ENCODE measurements around the gene CHRM4.

The CHRM4 gene

GRCh38 chr11:46407635-46408034 lies 16.1 kb upstream of the CHRM4 start:
- peaks cover 41 to 54% of the 10 kb centered on the region in 2 donors for H3K36me3 ChIP-seq (ENCODE audit: control insufficient read depth in 2 of 2, insufficient read depth in 2 of 2, low read length in 2 of 2)
- H3K27me3 ChIP-seq (ENCODE audit: control insufficient read depth in 2 of 2, insufficient read depth in 2 of 2, low read length in 2 of 2): no peaks in the 10 kb centered on the region
- no peaks in the 10 kb centered on the region for H3K9me3 ChIP-seq (ENCODE audit: control insufficient read depth in 2 of 2, low read length in 2 of 2)
- H3K4me3 ChIP-seq (ENCODE audit: low read length in 2 of 2): no peak overlapping the region
- no peaks in the 10 kb centered on the region for H3K4me1 ChIP-seq (ENCODE audit: control insufficient read depth in 2 of 2, insufficient read depth in 2 of 2, low read length in 2 of 2)
- no peak overlapping the region for H3K27ac ChIP-seq (ENCODE audit: low read depth in 2 of 2, low read length in 2 of 2)
- no peak overlapping the region for H3K9ac ChIP-seq (ENCODE audit: low read depth in 1 of 2, low read length in 2 of 2)

- no peak overlapping the region for H3K27ac ChIP-seq (ENCODE audit: low read depth in 2 of 2, low read length in 2 of 2)
- H3K9me3 ChIP-seq (ENCODE audit: control insufficient read depth in 2 of 2, low read length in 2 of 2): no peaks in the 10 kb centered on the region
- no peak overlapping the region for H3K9ac ChIP-seq (ENCODE audit: low read depth in 1 of 2, low read length in 2 of 2)
- H3K4me3 ChIP-seq (ENCODE audit: low read length in 2 of 2): no peak overlapping the region
- H3K36me3 ChIP-seq (ENCODE audit: control insufficient read depth in 2 of 2, insufficient read depth in 2 of 2, low read length in 2 of 2): peaks cover 34 to 57% of the 10 kb centered on the region in 2 donors
- no peaks in the 10 kb centered on the region for H3K27me3 ChIP-seq (ENCODE audit: control insufficient read depth in 2 of 2, insufficient read depth in 2 of 2, low read length in 2 of 2)
- no peaks in the 10 kb centered on the region for H3K4me1 ChIP-seq (ENCODE audit: control insufficient read depth in 2 of 2, insufficient read depth in 2 of 2, low read length in 2 of 2)
Observed at GRCh38 chr11:46404476-46405017, 13.0 kb upstream of the CHRM4 start.

- Histone ChIP-seq H3K27ac (ENCODE audit: low read depth in 2 of 2, low read length in 2 of 2) (no peak overlapping the region), H3K4me3 (ENCODE audit: low read length in 2 of 2) (no peak overlapping the region), H3K4me1 (ENCODE audit: control insufficient read depth in 2 of 2, insufficient read depth in 2 of 2, low read length in 2 of 2) (no peaks in the 10 kb centered on the region), H3K36me3 (ENCODE audit: control insufficient read depth in 2 of 2, insufficient read depth in 2 of 2, low read length in 2 of 2) (peaks cover 25 to 50% of the 10 kb centered on the region in 2 donors), H3K9me3 (ENCODE audit: control insufficient read depth in 2 of 2, low read length in 2 of 2) (no peaks in the 10 kb centered on the region), H3K27me3 (ENCODE audit: control insufficient read depth in 2 of 2, insufficient read depth in 2 of 2, low read length in 2 of 2) (no peaks in the 10 kb centered on the region), H3K9ac (ENCODE audit: low read depth in 1 of 2, low read length in 2 of 2) (no peak overlapping the region)
Observed at GRCh38 chr11:46402957-46403902, 11.7 kb upstream of the CHRM4 start.

GRCh38 chr11:46397526-46397925 lies 6.0 kb upstream of the CHRM4 start:
- Histone ChIP-seq H3K9me3 (ENCODE audit: control insufficient read depth in 2 of 2, low read length in 2 of 2) (no peaks in the 10 kb centered on the region), H3K36me3 (ENCODE audit: control insufficient read depth in 2 of 2, insufficient read depth in 2 of 2, low read length in 2 of 2) (peaks cover 15 to 36% of the 10 kb centered on the region in 2 donors), H3K9ac (ENCODE audit: low read depth in 1 of 2, low read length in 2 of 2) (no peak overlapping the region), H3K4me3 (ENCODE audit: low read length in 2 of 2) (no peak overlapping the region), H3K27me3 (ENCODE audit: control insufficient read depth in 2 of 2, insufficient read depth in 2 of 2, low read length in 2 of 2) (peaks cover 0 to 3% of the 10 kb centered on the region in 2 donors), H3K27ac (ENCODE audit: low read depth in 2 of 2, low read length in 2 of 2) (no peak overlapping the region), H3K4me1 (ENCODE audit: control insufficient read depth in 2 of 2, insufficient read depth in 2 of 2, low read length in 2 of 2) (peaks cover 3 to 7% of the 10 kb centered on the region in 2 donors)

GRCh38 chr11:46393759-46394158 lies 2.2 kb upstream of the CHRM4 start:
- Histone ChIP-seq H3K36me3 (ENCODE audit: control insufficient read depth in 2 of 2, insufficient read depth in 2 of 2, low read length in 2 of 2) (peaks cover 15 to 22% of the 10 kb centered on the region in 2 donors), H3K27me3 (ENCODE audit: control insufficient read depth in 2 of 2, insufficient read depth in 2 of 2, low read length in 2 of 2) (peaks cover 20 to 21% of the 10 kb centered on the region in 2 donors), H3K4me1 (ENCODE audit: control insufficient read depth in 2 of 2, insufficient read depth in 2 of 2, low read length in 2 of 2) (peaks cover 10 to 24% of the 10 kb centered on the region in 2 donors), H3K27ac (ENCODE audit: low read depth in 2 of 2, low read length in 2 of 2) (no peak overlapping the region), H3K9ac (ENCODE audit: low read depth in 1 of 2, low read length in 2 of 2) (no peak overlapping the region), H3K9me3 (ENCODE audit: control insufficient read depth in 2 of 2, low read length in 2 of 2) (no peaks in the 10 kb centered on the region), H3K4me3 (ENCODE audit: low read length in 2 of 2) (no peak overlapping the region)

GRCh38 chr11:46393231-46393616 lies 1.6 kb upstream of the CHRM4 start:
- H3K4me1 ChIP-seq (ENCODE audit: control insufficient read depth in 2 of 2, insufficient read depth in 2 of 2, low read length in 2 of 2): peaks cover 10 to 24% of the 10 kb centered on the region in 2 donors
- H3K36me3 ChIP-seq (ENCODE audit: control insufficient read depth in 2 of 2, insufficient read depth in 2 of 2, low read length in 2 of 2): peaks cover 15 to 22% of the 10 kb centered on the region in 2 donors
- no peak overlapping the region for H3K27ac ChIP-seq (ENCODE audit: low read depth in 2 of 2, low read length in 2 of 2)
- no peak overlapping the region for H3K4me3 ChIP-seq (ENCODE audit: low read length in 2 of 2)
- H3K9ac ChIP-seq (ENCODE audit: low read depth in 1 of 2, low read length in 2 of 2): no peak overlapping the region
- H3K27me3 ChIP-seq (ENCODE audit: control insufficient read depth in 2 of 2, insufficient read depth in 2 of 2, low read length in 2 of 2): peaks cover 25 to 27% of the 10 kb centered on the region in 2 donors
- no peaks in the 10 kb centered on the region for H3K9me3 ChIP-seq (ENCODE audit: control insufficient read depth in 2 of 2, low read length in 2 of 2)

GRCh38 chr11:46392421-46393230 lies 1.1 kb upstream of the CHRM4 start:
- no peak overlapping the region for H3K27ac ChIP-seq (ENCODE audit: low read depth in 2 of 2, low read length in 2 of 2)
- H3K4me1 ChIP-seq (ENCODE audit: control insufficient read depth in 2 of 2, insufficient read depth in 2 of 2, low read length in 2 of 2): peaks cover 10 to 24% of the 10 kb centered on the region in 2 donors
- peaks cover 9 to 16% of the 10 kb centered on the region in 2 donors for H3K36me3 ChIP-seq (ENCODE audit: control insufficient read depth in 2 of 2, insufficient read depth in 2 of 2, low read length in 2 of 2)
- peaks cover 30 to 32% of the 10 kb centered on the region in 2 donors for H3K27me3 ChIP-seq (ENCODE audit: control insufficient read depth in 2 of 2, insufficient read depth in 2 of 2, low read length in 2 of 2)
- H3K9ac ChIP-seq (ENCODE audit: low read depth in 1 of 2, low read length in 2 of 2): no peak overlapping the region
- H3K4me3 ChIP-seq (ENCODE audit: low read length in 2 of 2): peak overlapping the region; percentile 26 to 35
- no peaks in the 10 kb centered on the region for H3K9me3 ChIP-seq (ENCODE audit: control insufficient read depth in 2 of 2, low read length in 2 of 2)

- H3K36me3 ChIP-seq (ENCODE audit: control insufficient read depth in 2 of 2, insufficient read depth in 2 of 2, low read length in 2 of 2): peaks cover 3% of the 10 kb centered on the region in 2 donors
- no peak overlapping the region for H3K9ac ChIP-seq (ENCODE audit: low read depth in 1 of 2, low read length in 2 of 2)
- no peaks in the 10 kb centered on the region for H3K9me3 ChIP-seq (ENCODE audit: control insufficient read depth in 2 of 2, low read length in 2 of 2)
- H3K27me3 ChIP-seq (ENCODE audit: control insufficient read depth in 2 of 2, insufficient read depth in 2 of 2, low read length in 2 of 2): peaks cover 34 to 45% of the 10 kb centered on the region in 2 donors
- peaks cover 10 to 24% of the 10 kb centered on the region in 2 donors for H3K4me1 ChIP-seq (ENCODE audit: control insufficient read depth in 2 of 2, insufficient read depth in 2 of 2, low read length in 2 of 2)
- no peak overlapping the region for H3K27ac ChIP-seq (ENCODE audit: low read depth in 2 of 2, low read length in 2 of 2)
- no peak overlapping the region for H3K4me3 ChIP-seq (ENCODE audit: low read length in 2 of 2)
Observed at GRCh38 chr11:46391186-46391577, 394 bp downstream of the CHRM4 start.

- H3K27ac ChIP-seq (ENCODE audit: low read depth in 2 of 2, low read length in 2 of 2): no peak overlapping the region
- H3K9me3 ChIP-seq (ENCODE audit: control insufficient read depth in 2 of 2, low read length in 2 of 2): no peaks in the 10 kb centered on the region
- H3K4me3 ChIP-seq (ENCODE audit: low read length in 2 of 2): no peak overlapping the region
- no peak overlapping the region for H3K9ac ChIP-seq (ENCODE audit: low read depth in 1 of 2, low read length in 2 of 2)
- peaks cover 34 to 46% of the 10 kb centered on the region in 2 donors for H3K27me3 ChIP-seq (ENCODE audit: control insufficient read depth in 2 of 2, insufficient read depth in 2 of 2, low read length in 2 of 2)
- H3K4me1 ChIP-seq (ENCODE audit: control insufficient read depth in 2 of 2, insufficient read depth in 2 of 2, low read length in 2 of 2): peaks cover 10 to 24% of the 10 kb centered on the region in 2 donors
- no peaks in the 10 kb centered on the region for H3K36me3 ChIP-seq (ENCODE audit: control insufficient read depth in 2 of 2, insufficient read depth in 2 of 2, low read length in 2 of 2)
Observed at GRCh38 chr11:46390331-46391171, 1.0 kb downstream of the CHRM4 start.
